ENCODE data around the gene ZNF117. TPM values are rescaled to one million over a fixed set of nuclear protein-coding genes. Genes with fewer than 3 reads are reported as not detected.
"Not testable (repeated sequence)": the region's sequence is repeated elsewhere in the genome, so short reads cannot be mapped to it uniquely, and the experiment has no call there.

ZNF117 gene
- total RNA-seq, 4 donors from 2014 or later = 2.2 to 48.6 (median 7.0) TPM

GRCh38 chr7:65020978-65021377 is 30.1 kb upstream of the ZNF117 start:
- H3K36me3 ChIP-seq; H3K9me3 ChIP-seq; H3K27ac ChIP-seq; H3K27me3 ChIP-seq; H3K4me3 ChIP-seq; in situ Hi-C loops (cut with MboI; ENCODE audit: low pct_ligation_motif_present in 1 of 4, low pct_unique_long_range_greater_than_20kb in 1 of 4, low sequenced_read_pairs in 3 of 4); DNase-seq; H3K4me1 ChIP-seq; intact Hi-C loops (cut with DNase I; ENCODE audit: low total_unique reads): not testable (repeated sequence)
- WGBS, 2 donors (ENCODE audit: low coverage in 1 of 2) = 69 to 100% methylated on average over 1 to 2 of the region's 3 CpGs

GRCh38 chr7:65009881-65010280 is 19.0 kb upstream of the ZNF117 start:
- H3K4me3 ChIP-seq; H3K36me3 ChIP-seq; H3K27ac ChIP-seq; H3K9me3 ChIP-seq; DNase-seq; in situ Hi-C loops (cut with MboI; ENCODE audit: low pct_ligation_motif_present in 1 of 4, low pct_unique_long_range_greater_than_20kb in 1 of 4, low sequenced_read_pairs in 3 of 4); H3K27me3 ChIP-seq; intact Hi-C loops (cut with DNase I; ENCODE audit: low total_unique reads): not testable (repeated sequence)
- peaks cover 0 to 15% (median 14%) of the 10 kb centered on the region in 4 donors for H3K4me1 ChIP-seq
- 88 to 95% methylated on average over 7 of the region's 7 CpGs for WGBS, 2 donors (ENCODE audit: low coverage in 1 of 2)

GRCh38 chr7:65009394-65009793 is 18.6 kb upstream of the ZNF117 start:
- H3K36me3 ChIP-seq; H3K27ac ChIP-seq; intact Hi-C loops (cut with DNase I; ENCODE audit: low total_unique reads); DNase-seq; H3K4me3 ChIP-seq; in situ Hi-C loops (cut with MboI; ENCODE audit: low pct_ligation_motif_present in 1 of 4, low pct_unique_long_range_greater_than_20kb in 1 of 4, low sequenced_read_pairs in 3 of 4); H3K9me3 ChIP-seq; H3K27me3 ChIP-seq: not testable (repeated sequence)
- H3K4me1 ChIP-seq = peaks cover 0 to 20% (median 15%) of the 10 kb centered on the region in 4 donors
- 95 to 100% methylated on average over 1 to 2 of the region's 2 CpGs for WGBS, 2 donors (ENCODE audit: low coverage in 1 of 2)

- DNase-seq; in situ Hi-C loops (cut with MboI; ENCODE audit: low pct_ligation_motif_present in 1 of 4, low pct_unique_long_range_greater_than_20kb in 1 of 4, low sequenced_read_pairs in 3 of 4); H3K36me3 ChIP-seq; H3K27me3 ChIP-seq; H3K9me3 ChIP-seq; intact Hi-C loops (cut with DNase I; ENCODE audit: low total_unique reads): not testable (repeated sequence)
- Histone ChIP-seq H3K4me3 (peak overlapping the region in 2 of 4 donors; percentile 76 to 93), H3K4me1 (peaks cover 0 to 30% (median 15%) of the 10 kb centered on the region in 4 donors), H3K27ac (peak overlapping the region; percentile 86 to 92 (median 89))
- 69 to 81% methylated on average over 3 to 4 of the region's 4 CpGs for WGBS, 2 donors (ENCODE audit: low coverage in 1 of 2)
Measured at GRCh38 chr7:65007036-65007435, 16.2 kb upstream of the ZNF117 start.

- Histone ChIP-seq H3K9me3 (no peaks in the 10 kb centered on the region), H3K4me3 (peak within 1 kb of the TSS; percentile 73 to 93 (median 76)), H3K4me1 (peaks cover 0 to 30% (median 15%) of the 10 kb centered on the region in 4 donors), H3K27ac (peak within 1 kb of the TSS; percentile 86 to 92 (median 89)), H3K27me3 (no peaks in the 10 kb centered on the region), H3K36me3 (peaks cover 0 to 9% (median 0%) of the 10 kb centered on the region in 4 donors)
- no peak for TF ChIP-seq CTCF (IDR thresholded peaks at IDR 0.05)
- TF ChIP-seq POLR2A (IDR thresholded peaks at IDR 0.05) = peak; percentile 97
- TF ChIP-seq POLR2AphosphoS5 (IDR thresholded peaks at IDR 0.05) = peak; percentile 91 to 96 (median 96)
- no peak for TF ChIP-seq EP300 (IDR thresholded peaks at IDR 0.05; ENCODE audit: low read depth)
- intact Hi-C loops (cut with DNase I; ENCODE audit: low total_unique reads) = no loop called here
- peak; percentile 95 for DNase-seq
- in situ Hi-C loops (cut with MboI; ENCODE audit: low pct_ligation_motif_present in 1 of 4, low pct_unique_long_range_greater_than_20kb in 1 of 4, low sequenced_read_pairs in 3 of 4) = no loop called here
- WGBS, 2 donors (ENCODE audit: low coverage in 1 of 2) = 7 to 11% methylated on average over 2 to 33 of the region's 33 CpGs
Measured at GRCh38 chr7:65006094-65006992, 15.5 kb upstream of the ZNF117 start, which contains the start of gene ERV3-1. Gene ERV3-1, minus strand, starts transcription at chr7:65006687. Its CDS starts 13,661 bp downstream, at chr7:64993026.

GRCh38 chr7:65004575-65004974 is 13.7 kb upstream of the ZNF117 start:
- Histone ChIP-seq H3K4me1 (peaks cover 0 to 30% (median 15%) of the 10 kb centered on the region in 4 donors), H3K9me3 (peaks cover 0 to 2% of the 10 kb centered on the region in 2 donors), H3K36me3 (peaks cover 0 to 9% (median 0%) of the 10 kb centered on the region in 4 donors), H3K27ac (no peak overlapping the region), H3K4me3 (no peak overlapping the region), H3K27me3 (no peaks in the 10 kb centered on the region)
- WGBS, 2 donors (ENCODE audit: low coverage in 1 of 2) = 71 to 73% methylated on average over 1 of the region's 1 CpG
- no peak for TF ChIP-seq POLR2A (IDR thresholded peaks at IDR 0.05)
- no peak for TF ChIP-seq POLR2AphosphoS5 (IDR thresholded peaks at IDR 0.05)
- TF ChIP-seq CTCF (IDR thresholded peaks at IDR 0.05) = no peak
- TF ChIP-seq EP300 (IDR thresholded peaks at IDR 0.05; ENCODE audit: low read depth) = no peak
- in situ Hi-C loops (cut with MboI; ENCODE audit: low pct_ligation_motif_present in 1 of 4, low pct_unique_long_range_greater_than_20kb in 1 of 4, low sequenced_read_pairs in 3 of 4) = no loop called here
- intact Hi-C loops (cut with DNase I; ENCODE audit: low total_unique reads) = no loop called here
- DNase-seq = no peak
